NOMO-1 treated with DMSO at 0.1 percent for 48 hours (cell line): ENCODE results near the gene BNIP3.
"Not testable (repeated sequence)": the region's sequence is repeated elsewhere in the genome, so short reads cannot be mapped to it uniquely, and the experiment has no call there.

Experiments used
- DNase-seq: peaks from one replicate; lab custom pipeline; 2025; ENCODE audit not compliant: unreplicated experiment; lab: John Stamatoyannopoulos, UW

The BNIP3 gene

GRCh38 chr10:131930586-131931330 lies 51.0 kb downstream of the BNIP3 start:
- DNase-seq, result no peak

- no peak for DNase-seq
Observed at GRCh38 chr10:131930150-131930549, 51.6 kb downstream of the BNIP3 start.

DNA sequence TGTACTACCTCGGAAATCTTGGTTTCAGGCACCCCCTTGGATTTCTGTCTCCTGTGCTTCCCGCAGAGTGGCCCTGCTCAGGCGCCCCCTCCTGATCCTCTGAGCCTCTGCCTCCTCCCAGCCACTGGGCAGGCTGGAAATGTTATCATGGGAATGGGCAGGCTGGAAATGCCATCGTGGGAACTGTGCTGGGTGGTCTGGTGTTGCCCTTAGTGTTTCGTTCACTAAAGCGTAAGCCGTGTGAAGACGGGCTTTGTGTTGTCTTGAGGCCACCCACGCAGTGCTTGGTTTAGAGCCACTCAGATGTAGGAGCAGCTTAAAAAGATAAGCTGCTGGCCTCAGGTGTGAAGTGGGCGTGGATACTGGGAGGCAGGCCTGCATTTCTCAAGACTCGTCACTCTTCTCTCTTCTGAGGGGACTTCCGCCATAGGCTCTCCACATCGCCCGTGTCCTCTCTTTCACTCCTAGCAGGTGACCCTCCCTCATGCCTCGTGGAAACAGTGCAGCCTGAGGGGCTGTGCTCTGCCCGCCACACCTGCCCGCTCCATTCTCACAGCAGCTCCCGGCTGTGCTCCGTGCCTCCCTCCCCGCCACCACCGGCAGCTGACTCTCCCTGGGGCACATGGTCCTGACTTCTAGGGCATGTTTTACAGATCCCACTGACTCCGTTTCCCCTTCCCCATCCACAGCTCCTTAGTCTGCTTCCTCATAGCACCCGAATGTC lies 52.4 kb downstream of the BNIP3 start:
- DNase-seq, result no peak

- DNase-seq, result no peak
Observed at GRCh38 chr10:131928248-131929095, 53.3 kb downstream of the BNIP3 start.

DNA sequence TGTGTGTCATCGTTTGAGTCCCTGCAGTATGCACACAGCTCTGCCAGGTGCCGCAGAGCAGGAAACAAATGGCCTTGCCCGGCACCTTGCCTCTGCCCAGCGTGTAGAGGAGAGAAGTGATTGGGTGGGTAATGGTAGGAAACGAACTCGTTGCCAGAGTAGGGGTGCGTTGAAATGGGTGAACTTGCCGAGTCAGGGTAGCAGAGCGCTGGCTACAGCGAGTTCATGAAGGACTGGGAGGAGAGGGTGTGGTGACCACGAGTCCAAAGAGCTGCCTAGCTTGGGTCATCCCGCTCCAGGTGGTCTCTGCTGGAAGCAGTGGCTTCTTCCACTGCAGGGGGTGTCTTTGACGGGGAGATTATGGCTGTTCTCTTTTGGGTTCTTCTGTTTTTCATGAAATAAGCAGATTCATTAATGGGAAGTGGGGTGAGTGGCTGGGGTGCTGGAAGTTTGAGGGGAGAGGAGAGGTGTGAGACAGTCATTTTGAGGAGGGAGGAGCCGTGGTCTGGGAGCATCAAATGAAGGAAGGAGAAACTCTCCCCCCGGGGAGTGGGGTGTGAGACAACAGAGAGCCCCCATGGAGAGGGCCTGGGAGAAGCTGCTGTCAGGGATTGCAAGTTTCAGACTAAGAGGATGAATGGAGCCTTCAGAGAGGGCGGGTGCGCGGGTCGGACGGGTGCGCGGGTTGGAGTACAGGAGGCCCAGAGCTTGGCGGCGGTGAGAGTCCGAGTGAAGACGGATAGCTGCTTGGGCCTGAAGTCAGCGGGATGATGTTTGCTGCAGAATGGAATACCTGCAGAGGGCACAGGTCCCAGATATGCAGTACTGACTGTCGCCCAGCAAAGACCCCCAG lies 54.8 kb downstream of the BNIP3 start:
- no peak for DNase-seq

DNA sequence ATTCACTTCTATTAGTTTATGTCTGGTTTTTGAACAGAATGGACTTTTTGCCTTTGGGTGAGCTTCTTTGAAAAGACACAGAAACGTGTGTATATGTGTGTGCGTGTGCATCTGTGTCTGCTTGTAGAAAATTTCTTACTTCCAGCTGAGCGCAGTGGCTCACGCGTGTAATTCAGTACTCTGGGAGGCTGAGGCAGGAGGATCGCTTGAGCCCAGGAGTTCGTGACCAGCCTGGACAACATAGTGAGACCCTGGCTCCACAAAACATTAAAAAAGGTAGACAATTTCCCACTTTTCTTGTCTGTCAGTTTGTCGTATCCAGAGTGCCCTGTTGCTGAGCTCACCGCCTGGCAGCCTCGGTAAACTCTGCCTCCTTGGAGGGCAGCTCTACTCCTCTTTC lies 55.5 kb downstream of the BNIP3 start:
- no peak for DNase-seq

DNA sequence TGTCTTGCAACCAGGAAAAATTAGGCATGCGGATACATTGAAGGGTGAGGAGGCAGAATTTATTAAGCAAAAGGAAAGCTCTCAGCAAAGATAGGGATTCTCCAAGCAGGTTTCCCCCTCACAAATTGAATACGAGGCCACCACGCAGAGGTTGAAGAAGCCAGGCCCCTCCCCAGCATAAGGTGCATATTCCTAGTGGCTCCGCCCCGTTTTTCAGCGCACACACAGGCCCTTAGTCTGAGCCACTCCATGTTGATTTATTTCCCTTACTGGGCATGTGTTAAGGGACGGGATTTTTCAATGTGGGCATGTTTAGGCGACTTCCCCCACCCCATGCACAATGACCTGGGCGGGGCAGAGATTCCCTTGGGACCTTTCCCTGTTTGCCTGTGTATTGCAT lies 56.0 kb downstream of the BNIP3 start:
- no peak for DNase-seq

GRCh38 chr10:131925011-131925649 lies 56.6 kb downstream of the BNIP3 start:
- peak; percentile 16 for DNase-seq

DNA sequence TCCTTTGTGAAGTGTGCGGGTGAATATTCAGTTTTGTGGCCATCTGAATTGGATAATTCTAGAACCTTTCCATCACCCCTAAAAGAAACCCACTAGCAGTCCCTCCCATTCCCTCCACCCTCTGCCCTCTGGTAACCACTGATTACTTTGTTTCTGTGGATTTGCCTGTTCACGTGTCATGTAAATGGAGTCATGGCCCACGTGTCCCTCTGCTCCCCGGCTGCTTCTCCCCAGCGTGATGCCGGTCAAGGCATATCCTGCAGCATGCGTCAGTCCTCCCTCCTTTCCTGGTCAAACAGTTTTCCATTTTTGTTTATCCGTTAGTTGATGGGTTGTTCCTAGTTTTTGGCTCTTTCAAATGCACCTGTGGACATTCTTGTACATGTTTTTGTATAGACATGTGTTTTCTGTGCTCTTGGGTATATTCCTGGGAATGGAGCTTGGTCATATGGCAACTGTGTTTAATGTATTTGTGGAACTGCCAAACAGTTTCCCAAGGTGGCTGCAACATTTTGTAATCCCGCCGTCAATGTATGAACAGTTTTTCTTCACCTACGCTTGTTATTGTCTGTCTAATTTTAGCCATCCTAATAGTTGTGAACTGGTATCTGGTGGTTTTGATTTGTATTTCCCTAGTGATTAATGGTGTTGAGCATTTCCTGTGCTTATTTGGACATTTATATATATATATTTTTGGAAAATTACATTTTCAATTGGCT lies 58.5 kb downstream of the BNIP3 start:
- no peak for DNase-seq

DNA sequence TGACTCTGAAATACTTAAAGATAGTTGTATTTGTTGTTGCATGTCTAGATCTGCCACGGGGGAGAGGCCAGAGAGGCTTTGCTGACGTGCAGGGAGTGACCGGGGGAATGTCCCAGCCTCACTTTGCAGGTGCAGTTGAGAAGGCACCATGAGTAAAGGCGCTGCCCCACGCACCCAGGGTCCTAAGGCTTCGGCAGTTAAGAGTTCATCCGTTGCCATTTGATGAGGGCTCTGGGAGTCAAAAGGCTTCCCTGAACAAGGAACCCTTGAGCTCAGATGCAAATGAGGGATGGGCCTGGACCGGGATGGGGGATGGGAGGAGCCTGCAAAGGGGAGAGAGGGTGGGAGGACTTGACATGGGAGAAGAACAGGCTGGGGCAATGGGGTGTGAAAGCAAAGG lies 60.5 kb downstream of the BNIP3 start:
- no peak for DNase-seq

- no peak for DNase-seq
Observed at GRCh38 chr10:131920693-131921092, 61.0 kb downstream of the BNIP3 start.

- no peak for DNase-seq
Observed at GRCh38 chr10:131920151-131920550, 61.6 kb downstream of the BNIP3 start.

DNA sequence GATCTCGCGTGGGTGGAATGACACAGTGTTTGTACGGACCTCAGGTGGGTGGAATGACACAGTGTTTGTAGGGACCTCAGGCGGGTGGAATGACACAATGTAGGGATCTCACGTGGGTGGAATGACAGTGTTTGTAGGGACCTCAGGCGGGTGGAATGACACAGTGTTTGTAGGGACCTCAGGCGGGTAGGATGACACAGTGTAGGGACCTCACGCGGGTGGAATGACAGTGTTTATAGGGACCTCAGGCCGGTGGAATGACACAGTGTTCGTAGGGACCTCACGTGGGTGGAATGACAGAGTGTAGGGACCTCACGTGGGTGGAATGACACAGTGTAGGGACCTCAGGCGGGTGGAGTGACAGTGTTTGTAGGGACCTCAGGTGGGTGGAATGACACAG lies 62.3 kb downstream of the BNIP3 start:
- DNase-seq, result not testable (repeated sequence)
